Ishikawa (cell line): ENCODE data around the gene FAM221A.

Experiments
- CEBPB ChIP-seq: IDR thresholded peaks from 2 replicates; pipeline ENCODE4 v1.6.1; 2012
- CREB1 ChIP-seq: IDR thresholded peaks from 2 replicates; pipeline ENCODE4 v1.6.1; 2012; ENCODE audit warnings: low read depth
- EP300 ChIP-seq: IDR thresholded peaks from 2 replicates; pipeline ENCODE4 v1.6.1; 2012; ENCODE audit warnings: borderline replicate concordance
- RAD21 ChIP-seq: IDR thresholded peaks from 2 replicates; pipeline ENCODE4 v1.6.1; 2012; ENCODE audit warnings: low read depth
- YY1 ChIP-seq: IDR thresholded peaks from 2 replicates; pipeline ENCODE4 v1.6.1; 2012; ENCODE audit warnings: low read depth
- TF ChIP-seq, protein P1 (sequence below): IDR thresholded peaks from 2 replicates; pipeline ENCODE4 v1.6.1; 2012; ENCODE audit warnings: low read depth, mild to moderate bottlenecking
- TF ChIP-seq, protein P2 (sequence below): IDR thresholded peaks from 2 replicates; pipeline ENCODE4 v1.6.1; 2012

- TF ChIP-seq, protein P1, sequence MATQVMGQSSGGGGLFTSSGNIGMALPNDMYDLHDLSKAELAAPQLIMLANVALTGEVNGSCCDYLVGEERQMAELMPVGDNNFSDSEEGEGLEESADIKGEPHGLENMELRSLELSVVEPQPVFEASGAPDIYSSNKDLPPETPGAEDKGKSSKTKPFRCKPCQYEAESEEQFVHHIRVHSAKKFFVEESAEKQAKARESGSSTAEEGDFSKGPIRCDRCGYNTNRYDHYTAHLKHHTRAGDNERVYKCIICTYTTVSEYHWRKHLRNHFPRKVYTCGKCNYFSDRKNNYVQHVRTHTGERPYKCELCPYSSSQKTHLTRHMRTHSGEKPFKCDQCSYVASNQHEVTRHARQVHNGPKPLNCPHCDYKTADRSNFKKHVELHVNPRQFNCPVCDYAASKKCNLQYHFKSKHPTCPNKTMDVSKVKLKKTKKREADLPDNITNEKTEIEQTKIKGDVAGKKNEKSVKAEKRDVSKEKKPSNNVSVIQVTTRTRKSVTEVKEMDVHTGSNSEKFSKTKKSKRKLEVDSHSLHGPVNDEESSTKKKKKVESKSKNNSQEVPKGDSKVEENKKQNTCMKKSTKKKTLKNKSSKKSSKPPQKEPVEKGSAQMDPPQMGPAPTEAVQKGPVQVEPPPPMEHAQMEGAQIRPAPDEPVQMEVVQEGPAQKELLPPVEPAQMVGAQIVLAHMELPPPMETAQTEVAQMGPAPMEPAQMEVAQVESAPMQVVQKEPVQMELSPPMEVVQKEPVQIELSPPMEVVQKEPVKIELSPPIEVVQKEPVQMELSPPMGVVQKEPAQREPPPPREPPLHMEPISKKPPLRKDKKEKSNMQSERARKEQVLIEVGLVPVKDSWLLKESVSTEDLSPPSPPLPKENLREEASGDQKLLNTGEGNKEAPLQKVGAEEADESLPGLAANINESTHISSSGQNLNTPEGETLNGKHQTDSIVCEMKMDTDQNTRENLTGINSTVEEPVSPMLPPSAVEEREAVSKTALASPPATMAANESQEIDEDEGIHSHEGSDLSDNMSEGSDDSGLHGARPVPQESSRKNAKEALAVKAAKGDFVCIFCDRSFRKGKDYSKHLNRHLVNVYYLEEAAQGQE = no peak
- TF ChIP-seq CREB1 = no peak
- TF ChIP-seq CEBPB = no peak
- TF ChIP-seq, protein P2, sequence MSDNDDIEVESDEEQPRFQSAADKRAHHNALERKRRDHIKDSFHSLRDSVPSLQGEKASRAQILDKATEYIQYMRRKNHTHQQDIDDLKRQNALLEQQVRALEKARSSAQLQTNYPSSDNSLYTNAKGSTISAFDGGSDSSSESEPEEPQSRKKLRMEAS = no peak
- no peak for TF ChIP-seq YY1
- TF ChIP-seq RAD21 = no peak
- no peak for TF ChIP-seq EP300
These were observed 20.0 kb downstream of the FAM221A start for GRCh38 chr7:23700046-23700445.
